ENCODE data around the gene LAMA5.

LAMA5 gene

GRCh38 chr20:62281161-62281933, 85.8 kb downstream of the LAMA5 start:
- DNase-seq: no peak

DNA sequence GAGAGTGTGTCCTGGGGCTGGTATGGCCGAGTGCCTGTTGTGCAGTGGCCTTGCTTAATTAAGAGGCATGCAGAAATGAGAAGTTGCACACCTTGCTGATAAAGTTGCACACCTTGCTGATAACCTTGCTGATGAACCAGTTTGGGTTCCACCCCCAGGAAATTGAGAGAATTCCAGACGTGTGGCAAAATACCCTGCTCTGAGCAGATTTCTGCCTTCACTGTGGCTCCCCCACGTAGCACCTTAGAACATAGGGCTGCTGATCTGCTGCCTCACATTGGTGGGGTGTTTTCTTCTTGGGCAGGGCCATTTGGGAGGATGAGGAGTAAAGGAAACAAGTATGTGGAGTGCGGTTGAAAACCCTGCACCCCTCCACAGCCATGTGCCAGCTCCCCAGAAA, 86.8 kb downstream of the LAMA5 start:
- no peak for DNase-seq

DNA sequence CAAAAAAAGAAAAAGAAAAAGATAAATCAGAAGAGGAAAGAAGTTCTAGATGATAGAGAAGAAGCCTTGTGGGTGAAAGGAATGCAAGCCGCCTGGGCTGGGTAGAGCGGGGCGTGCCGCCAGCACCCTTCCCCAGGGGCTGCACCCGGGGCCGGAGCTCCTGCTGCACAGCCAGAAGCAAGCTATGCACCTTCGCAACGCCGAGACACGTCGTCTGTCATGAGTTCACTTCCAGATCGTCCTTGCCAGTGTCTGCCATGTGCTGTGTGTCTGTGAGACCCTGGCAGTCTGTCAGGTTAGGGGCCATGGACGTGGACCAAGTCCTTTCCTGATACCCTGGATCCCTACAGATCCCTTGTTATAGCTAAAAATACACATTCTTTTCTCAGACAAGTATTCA, 89.9 kb downstream of the LAMA5 start:
- no peak for DNase-seq

- DNase-seq: no peak
Observed at GRCh38 chr20:62276439-62276838, 90.7 kb downstream of the LAMA5 start.

GRCh38 chr20:62275219-62275618, 91.9 kb downstream of the LAMA5 start:
- DNase-seq: no peak

- no peak for DNase-seq
Observed at GRCh38 chr20:62274332-62274950, 92.7 kb downstream of the LAMA5 start.

- DNase-seq: no peak
Observed at GRCh38 chr20:62273416-62273815, 93.7 kb downstream of the LAMA5 start.

DNA sequence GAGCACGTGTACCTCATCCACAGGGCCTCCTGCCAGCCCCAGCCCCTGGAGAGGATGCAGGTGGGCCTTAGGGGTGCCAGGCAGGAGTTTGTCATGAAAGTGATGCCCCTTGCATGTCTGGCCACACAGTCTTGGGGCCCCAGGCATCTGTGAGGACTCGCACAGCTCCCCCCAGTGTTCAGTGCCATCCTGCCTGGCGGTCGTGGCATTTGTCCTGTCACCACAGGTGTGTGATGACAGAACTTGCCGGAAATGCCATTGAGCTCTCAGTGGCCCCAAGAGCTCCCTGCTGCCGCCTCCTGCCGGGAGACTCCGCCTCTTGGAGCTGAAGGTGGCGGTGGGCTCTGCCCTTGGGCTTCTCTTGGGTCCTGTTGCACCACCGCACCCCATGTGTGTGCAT, 94.9 kb downstream of the LAMA5 start:
- no peak for DNase-seq

DNA sequence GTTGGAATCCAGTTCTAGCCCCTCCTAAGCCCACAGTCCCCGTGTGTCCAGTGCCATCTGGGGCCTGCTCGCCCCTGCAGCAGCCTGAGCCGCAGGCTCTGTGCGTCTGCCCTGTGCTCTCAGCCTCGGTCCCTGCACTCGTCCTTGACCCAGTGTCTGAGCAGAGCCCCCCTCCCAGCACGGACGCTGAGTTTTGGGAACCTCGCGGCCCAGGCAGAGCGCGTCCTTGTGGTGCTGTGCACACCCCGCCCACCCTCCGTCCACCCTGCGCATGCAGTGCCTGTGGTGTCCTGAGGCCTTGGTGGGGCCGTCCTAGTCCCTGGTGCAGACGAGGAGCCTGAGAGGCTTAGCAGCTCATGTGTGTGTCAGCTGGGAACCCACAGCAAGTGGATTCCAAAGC, 97.2 kb downstream of the LAMA5 start:
- no peak for DNase-seq

- DNase-seq: no peak
Observed at GRCh38 chr20:62269378-62269777, 97.7 kb downstream of the LAMA5 start.

- DNase-seq: no peak
Observed at GRCh38 chr20:62268228-62268900, 98.7 kb downstream of the LAMA5 start.

GRCh38 chr20:62267543-62267942, 99.6 kb downstream of the LAMA5 start:
- DNase-seq: no peak

DNA sequence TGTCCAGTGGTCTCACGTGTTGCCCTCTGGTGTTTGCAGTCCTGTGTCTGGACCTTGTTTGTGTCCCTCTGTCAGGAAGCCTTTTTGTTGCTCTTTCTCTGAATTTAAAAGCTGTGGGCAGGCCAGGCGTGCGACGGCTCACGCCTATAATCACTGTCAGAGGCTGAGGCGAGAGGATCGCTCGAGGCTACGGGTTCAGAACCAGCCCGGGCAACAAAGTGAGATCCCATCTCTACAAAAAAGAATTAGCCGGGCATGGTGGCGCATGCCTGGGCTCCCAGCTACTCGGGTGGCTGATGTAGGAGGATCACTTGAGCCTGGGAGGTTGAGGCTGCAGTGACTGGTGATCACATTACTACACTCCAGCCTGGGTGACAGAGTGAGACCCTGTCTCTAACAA, 100.3 kb downstream of the LAMA5 start:
- no peak for DNase-seq

GRCh38 chr20:62266340-62266739, 100.8 kb downstream of the LAMA5 start:
- no peak for DNase-seq

GRCh38 chr20:62265365-62265764, 101.7 kb downstream of the LAMA5 start:
- DNase-seq: no peak

GRCh38 chr20:62263396-62263795, 103.7 kb downstream of the LAMA5 start:
- DNase-seq: no peak

- no peak for DNase-seq
Observed at GRCh38 chr20:62262064-62262463, 105.0 kb downstream of the LAMA5 start.

DNA sequence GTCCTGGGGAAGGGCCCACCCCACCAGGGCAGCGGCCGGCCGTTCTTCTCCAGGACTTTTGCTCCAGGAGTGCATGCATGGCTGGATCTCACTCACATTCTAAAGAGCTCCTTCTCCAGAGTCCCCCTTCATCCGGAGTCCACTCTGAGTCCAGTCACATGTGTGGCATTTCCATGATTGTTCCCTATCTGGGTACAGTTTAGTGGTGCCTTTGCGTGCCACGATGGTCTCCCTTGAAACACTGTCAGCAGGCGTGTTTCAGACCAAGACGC, 107.9 kb downstream of the LAMA5 start:
- no peak for DNase-seq

Data from cortex of kidney (tissue), 1 donor.